Prostate gland (tissue), 2 donors: ENCODE data around the gene ZP1.

Experiments used
- CTCF ChIP-seq, 4 experiments: fragments of 200-600 bp in 2 of 4; fragments of 450-650 bp in 2 of 4; sonication (generic) in 2 of 4; IDR thresholded peaks; 1 replicate in 3 of 4; 2 replicates in 1 of 4; pipeline ENCODE4 v1.5.1; 2016 to 2019; ENCODE audit warnings: antibody characterized with exemption in 4 of 4, mild to moderate bottlenecking in 2 of 4, moderate library complexity in 2 of 4
- POLR2AphosphoS5 ChIP-seq: sonication (generic); formaldehyde crosslinking; IDR thresholded peaks from one replicate; pipeline ENCODE4 v1.6.1; 2017; ENCODE audit warnings: antibody characterized with exemption

DNA sequence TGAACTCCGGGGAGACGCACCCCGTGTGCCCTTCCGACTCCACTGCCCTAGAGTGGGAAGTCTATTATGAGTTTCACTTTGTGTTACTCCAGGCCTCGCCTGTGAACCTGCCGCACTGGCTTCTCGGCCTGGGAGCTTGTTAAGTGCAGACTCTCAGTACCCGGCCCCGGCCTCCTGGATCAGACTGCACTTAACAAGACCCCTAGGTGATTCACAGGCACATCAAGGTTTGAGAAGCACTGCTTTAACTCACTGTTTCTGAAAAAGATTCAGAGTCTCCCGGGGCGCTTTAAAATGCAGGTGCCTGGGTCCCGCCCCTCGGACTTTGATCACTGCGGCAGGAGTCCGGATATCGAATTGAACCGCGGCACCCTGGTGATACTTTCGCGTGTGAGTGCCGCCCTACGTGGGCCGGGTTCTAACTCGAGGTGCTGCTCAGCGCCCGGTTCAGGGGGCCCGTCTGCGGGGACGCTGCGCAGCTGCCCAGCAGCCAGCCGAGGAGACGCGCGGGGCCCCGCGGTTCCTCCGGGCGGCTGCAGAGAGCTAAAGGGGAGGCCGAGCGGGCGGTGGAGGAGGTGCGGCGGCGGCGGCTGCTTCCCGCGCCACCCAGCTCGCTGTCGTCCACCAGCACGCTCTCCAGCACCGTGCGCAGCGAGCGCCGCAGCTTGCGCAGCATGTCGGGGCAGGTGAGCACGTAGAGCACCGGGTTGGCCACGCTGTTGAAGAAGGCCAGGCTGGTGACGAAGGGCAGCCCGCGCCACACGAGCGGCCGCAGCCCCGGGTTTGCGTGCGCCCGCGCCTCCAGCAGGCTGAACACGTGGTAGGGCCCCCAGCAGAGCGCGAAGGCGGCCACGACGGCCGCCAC, 15.0 kb upstream of the ZP1 start:
- TF ChIP-seq CTCF (IDR thresholded peaks at IDR 0.05): no peak
- TF ChIP-seq POLR2AphosphoS5: no peak
